NCI-H1092 (cell line): ENCODE results near the gene MORN5.

Experiments used
- DNase-seq: peaks from one replicate; lab custom pipeline; 2025; lab: John Stamatoyannopoulos, UW

Gene MORN5

GRCh38 chr9:122234022-122234748 is 74.5 kb downstream of the MORN5 start:
- DNase-seq = no peak

GRCh38 chr9:122236681-122237080 is 77.0 kb downstream of the MORN5 start:
- DNase-seq = no peak

GRCh38 chr9:122239722-122240121 is 80.0 kb downstream of the MORN5 start:
- DNase-seq = no peak

GRCh38 chr9:122244349-122244748 is 84.6 kb downstream of the MORN5 start:
- DNase-seq = no peak

GRCh38 chr9:122246666-122247065 is 87.0 kb downstream of the MORN5 start:
- DNase-seq = no peak

GRCh38 chr9:122248448-122248865 is 88.7 kb downstream of the MORN5 start:
- DNase-seq = no peak
